Neuron (in vitro differentiated cells): ENCODE data around the gene TTLL5.

Source experiments
- H2AFZ ChIP-seq: one replicate; pipeline ENCODE4 v1.6.1; 2013; ENCODE audit warnings: low read depth, mild to moderate bottlenecking, inconsistent platforms, low read length, moderate library complexity
- H3K27me3 ChIP-seq: one replicate; pipeline ENCODE4 v1.6.1; 2013; ENCODE audit warnings: low read length; ENCODE audit not compliant: insufficient read depth
- H3K36me3 ChIP-seq: one replicate; pipeline ENCODE4 v1.6.1; 2013; ENCODE audit warnings: low read length; ENCODE audit not compliant: insufficient read depth
- H3K4me1 ChIP-seq: one replicate; pipeline ENCODE4 v1.6.1; 2013; ENCODE audit warnings: low read length; ENCODE audit not compliant: insufficient read depth
- H3K4me3 ChIP-seq: 2 replicates; pipeline ENCODE4 v1.5.1; 2013; ENCODE audit warnings: mild to moderate bottlenecking, low read length, moderate library complexity
- H3K9me3 ChIP-seq: one replicate; pipeline ENCODE4 v1.6.1; 2013; ENCODE audit warnings: low read length

The TTLL5 gene

DNA sequence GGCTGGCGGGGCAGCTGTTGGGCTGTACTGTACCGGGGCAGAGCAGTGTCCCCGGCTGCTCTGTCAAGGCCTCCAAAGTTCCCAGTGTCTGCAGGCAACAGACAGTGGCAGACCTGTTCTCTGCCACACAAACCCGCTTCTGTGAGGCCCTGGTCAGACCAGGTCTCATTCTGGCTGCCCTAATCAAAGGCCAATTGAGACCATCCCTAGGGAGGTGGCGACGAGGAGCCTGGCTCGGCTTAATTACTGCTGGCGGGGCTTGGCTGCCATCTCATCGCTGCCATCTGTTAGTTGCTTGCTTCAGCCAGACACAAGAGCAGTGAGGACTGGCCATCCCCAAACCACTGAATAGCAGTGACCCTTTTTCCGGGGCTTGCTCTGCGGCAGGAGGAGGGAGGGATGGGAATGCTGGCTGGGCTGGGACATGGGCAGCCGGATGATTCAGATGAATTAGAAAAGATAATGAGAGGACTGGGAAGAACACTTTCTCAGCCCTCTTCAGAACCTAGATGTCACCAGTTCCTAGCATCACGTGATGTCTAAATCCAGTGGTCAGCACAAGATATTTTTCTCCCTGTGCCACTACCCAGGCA, 24.9 kb upstream of the TTLL5 start:
- no peaks in the 10 kb centered on the region for H3K9me3 ChIP-seq
- no peaks in the 10 kb centered on the region for H3K36me3 ChIP-seq
- H3K27me3 ChIP-seq: no peaks in the 10 kb centered on the region
- H3K4me1 ChIP-seq: peaks cover 2% of the 10 kb centered on the region
- no peak overlapping the region for H2AFZ ChIP-seq
- no peak overlapping the region for H3K4me3 ChIP-seq

DNA sequence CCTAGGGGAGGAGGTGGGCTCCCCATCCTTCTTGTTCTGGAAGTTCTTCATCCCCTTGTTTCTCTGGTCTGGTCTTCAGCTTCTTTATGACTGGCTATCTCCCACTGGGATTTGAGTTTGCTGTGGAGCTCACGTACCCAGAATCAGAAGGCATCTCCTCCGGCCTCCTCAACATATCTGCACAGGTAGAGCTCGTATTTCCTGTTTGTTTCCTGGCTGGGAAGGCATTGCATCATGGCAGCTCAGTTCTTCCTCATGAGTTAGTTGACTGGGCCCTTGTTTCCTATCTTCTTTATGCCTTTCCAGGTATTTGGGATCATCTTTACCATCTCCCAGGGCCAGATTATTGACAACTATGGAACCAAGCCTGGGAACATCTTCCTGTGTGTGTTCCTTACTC, 20.2 kb upstream of the TTLL5 start:
- no peaks in the 10 kb centered on the region for H3K27me3 ChIP-seq
- no peak overlapping the region for H3K4me3 ChIP-seq
- no peaks in the 10 kb centered on the region for H3K36me3 ChIP-seq
- no peaks in the 10 kb centered on the region for H3K9me3 ChIP-seq
- no peaks in the 10 kb centered on the region for H3K4me1 ChIP-seq
- no peak overlapping the region for H2AFZ ChIP-seq

DNA sequence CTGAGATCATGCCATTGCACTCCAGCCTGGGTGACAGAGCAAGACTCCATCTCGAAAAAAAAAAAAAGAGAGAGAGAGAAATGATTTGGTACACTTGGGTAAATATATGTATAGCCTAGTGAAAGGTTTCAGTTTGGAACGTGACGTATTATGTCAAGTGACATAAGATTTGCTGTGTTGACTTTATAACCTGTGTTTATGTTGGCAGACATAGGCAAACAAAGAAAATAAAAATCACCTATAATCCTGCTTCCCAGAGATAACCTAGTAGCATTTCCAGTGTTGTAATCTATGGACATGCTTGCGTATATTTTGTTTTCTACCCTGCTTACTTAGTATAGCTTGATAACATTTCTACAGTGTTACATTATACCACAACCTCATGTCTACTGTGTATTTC, 17.1 kb upstream of the TTLL5 start:
- Histone ChIP-seq H3K4me1 (peaks cover 5% of the 10 kb centered on the region), H3K9me3 (no peaks in the 10 kb centered on the region), H3K4me3 (no peak overlapping the region), H3K36me3 (peaks cover 8% of the 10 kb centered on the region), H2AFZ (no peak overlapping the region), H3K27me3 (no peaks in the 10 kb centered on the region)

GRCh38 chr14:75645056-75645455, 16.0 kb upstream of the TTLL5 start:
- no peak overlapping the region for H2AFZ ChIP-seq
- no peaks in the 10 kb centered on the region for H3K27me3 ChIP-seq
- peaks cover 5% of the 10 kb centered on the region for H3K4me1 ChIP-seq
- H3K9me3 ChIP-seq: no peaks in the 10 kb centered on the region
- peaks cover 19% of the 10 kb centered on the region for H3K36me3 ChIP-seq
- H3K4me3 ChIP-seq: no peak overlapping the region

DNA sequence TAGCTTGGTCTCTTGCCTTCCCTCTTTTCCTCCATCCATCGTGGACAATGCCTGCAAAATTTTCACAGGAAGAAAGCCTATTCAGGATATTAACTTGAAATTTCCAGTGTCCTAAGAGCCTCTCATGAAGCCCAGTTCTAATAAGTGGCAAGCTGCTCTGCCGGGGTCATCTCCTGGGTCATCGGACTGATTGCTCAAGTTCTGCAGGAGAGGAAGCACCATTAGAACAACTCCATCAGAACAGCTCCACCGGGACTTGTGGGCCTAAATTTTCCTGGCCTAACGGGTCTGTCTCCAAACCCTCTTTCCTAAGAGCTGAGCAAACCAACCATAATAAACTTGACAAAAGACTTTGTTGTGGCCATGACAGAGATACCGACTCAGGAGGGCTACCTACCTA, 14.3 kb upstream of the TTLL5 start:
- Histone ChIP-seq H2AFZ (no peak overlapping the region), H3K4me1 (peaks cover 5% of the 10 kb centered on the region)

DNA sequence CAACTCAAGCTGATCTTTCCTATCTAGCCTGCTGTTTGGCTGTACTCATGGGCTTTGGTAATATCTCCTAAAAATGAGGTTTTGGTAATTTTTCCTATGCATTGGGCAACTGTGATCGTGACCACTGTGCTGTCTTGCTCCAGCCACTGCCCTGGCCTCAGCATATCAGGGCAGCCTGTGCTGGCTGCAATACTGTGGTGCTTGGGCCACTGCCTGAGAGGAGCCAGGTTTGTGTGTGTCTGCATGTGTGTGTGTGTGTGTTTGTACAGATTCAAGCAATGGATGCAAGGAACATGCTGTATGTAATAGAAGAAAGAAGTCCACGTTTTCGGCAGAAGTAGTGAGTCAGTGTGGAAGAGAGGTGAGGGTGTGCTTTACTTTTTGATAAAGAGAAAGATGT, 13.4 kb upstream of the TTLL5 start:
- H3K4me1 ChIP-seq: peaks cover 5% of the 10 kb centered on the region
- H3K36me3 ChIP-seq: peaks cover 41% of the 10 kb centered on the region
- H3K9me3 ChIP-seq: no peaks in the 10 kb centered on the region
- H3K27me3 ChIP-seq: no peaks in the 10 kb centered on the region
- no peak overlapping the region for H2AFZ ChIP-seq
- H3K4me3 ChIP-seq: no peak overlapping the region

More for the DNA sequence above, 14.3 kb upstream of the TTLL5 start:
- H3K9me3 ChIP-seq: no peaks in the 10 kb centered on the region
- H3K4me3 ChIP-seq: no peak overlapping the region
- peaks cover 36% of the 10 kb centered on the region for H3K36me3 ChIP-seq
- H3K27me3 ChIP-seq: no peaks in the 10 kb centered on the region

- Histone ChIP-seq H2AFZ (no peak overlapping the region), H3K4me3 (no peak overlapping the region), H3K9me3 (no peaks in the 10 kb centered on the region), H3K36me3 (peaks cover 45% of the 10 kb centered on the region), H3K27me3 (no peaks in the 10 kb centered on the region), H3K4me1 (peaks cover 5% of the 10 kb centered on the region)
Observed at GRCh38 chr14:75648066-75648838, 12.8 kb upstream of the TTLL5 start.

- H3K9me3 ChIP-seq: no peaks in the 10 kb centered on the region
- no peak overlapping the region for H2AFZ ChIP-seq
- peaks cover 49% of the 10 kb centered on the region for H3K36me3 ChIP-seq
- H3K27me3 ChIP-seq: no peaks in the 10 kb centered on the region
- H3K4me1 ChIP-seq: peaks cover 5% of the 10 kb centered on the region
- H3K4me3 ChIP-seq: no peak overlapping the region
Observed at GRCh38 chr14:75649337-75649736, 11.7 kb upstream of the TTLL5 start.

DNA sequence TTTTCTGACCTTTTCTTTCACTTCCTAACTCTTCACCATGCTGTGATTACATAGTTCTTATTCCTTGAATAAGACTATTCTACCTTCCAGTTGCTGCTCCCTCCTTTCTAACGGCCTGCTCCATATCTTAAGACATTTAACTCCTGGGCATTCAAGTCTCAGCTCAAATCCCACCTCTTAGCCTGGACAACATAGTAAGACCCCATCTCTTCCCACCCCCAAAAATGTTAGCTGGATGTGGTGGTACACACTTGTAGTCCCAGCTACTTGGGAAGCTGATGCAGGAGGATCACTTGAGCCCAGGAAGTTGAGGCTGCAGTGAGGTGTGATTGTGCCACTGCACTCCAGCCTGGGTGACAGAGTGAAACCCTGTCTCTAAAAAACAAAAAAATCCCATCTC, 11.3 kb upstream of the TTLL5 start:
- Histone ChIP-seq H3K4me1 (peaks cover 5% of the 10 kb centered on the region), H3K9me3 (no peaks in the 10 kb centered on the region), H3K4me3 (no peak overlapping the region), H3K36me3 (peaks cover 51% of the 10 kb centered on the region), H2AFZ (no peak overlapping the region), H3K27me3 (no peaks in the 10 kb centered on the region)

GRCh38 chr14:75650253-75651058, 10.6 kb upstream of the TTLL5 start:
- H3K9me3 ChIP-seq: no peaks in the 10 kb centered on the region
- H3K4me3 ChIP-seq: no peak overlapping the region
- no peaks in the 10 kb centered on the region for H3K27me3 ChIP-seq
- H2AFZ ChIP-seq: no peak overlapping the region
- peaks cover 53% of the 10 kb centered on the region for H3K36me3 ChIP-seq
- H3K4me1 ChIP-seq: peaks cover 5% of the 10 kb centered on the region

DNA sequence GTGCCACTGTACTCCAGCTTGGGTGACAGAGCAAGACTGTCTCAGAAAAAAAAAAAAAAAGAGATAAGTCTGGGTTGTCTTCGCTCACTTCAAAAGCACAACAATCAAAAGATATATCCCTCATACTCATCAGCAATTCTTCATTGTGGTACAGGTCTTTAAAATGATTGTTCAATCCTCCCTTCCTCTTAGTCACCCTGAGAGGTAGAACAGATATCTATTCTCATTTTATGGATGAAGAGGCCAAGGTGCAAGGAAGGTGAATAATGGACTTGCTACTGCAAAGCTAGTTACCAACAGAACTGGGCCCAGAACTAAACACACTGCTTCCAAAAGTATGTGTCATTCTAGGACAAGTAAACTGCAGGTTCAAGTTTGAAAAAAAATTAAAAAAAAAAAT, 7.5 kb upstream of the TTLL5 start:
- Histone ChIP-seq H3K9me3 (no peaks in the 10 kb centered on the region), H3K36me3 (peaks cover 59% of the 10 kb centered on the region)

GRCh38 chr14:75654127-75654732, 6.8 kb upstream of the TTLL5 start:
- H3K36me3 ChIP-seq: peaks cover 60% of the 10 kb centered on the region
- H3K27me3 ChIP-seq: no peaks in the 10 kb centered on the region
- no peaks in the 10 kb centered on the region for H3K9me3 ChIP-seq
- H3K4me3 ChIP-seq: no peak overlapping the region
- H3K4me1 ChIP-seq: no peaks in the 10 kb centered on the region
- H2AFZ ChIP-seq: no peak overlapping the region

More for the DNA sequence above, 7.5 kb upstream of the TTLL5 start:
- H3K27me3 ChIP-seq: no peaks in the 10 kb centered on the region
- H3K4me3 ChIP-seq: no peak overlapping the region
- H3K4me1 ChIP-seq: peaks cover 2% of the 10 kb centered on the region
- no peak overlapping the region for H2AFZ ChIP-seq

GRCh38 chr14:75655235-75655634, 5.8 kb upstream of the TTLL5 start:
- no peaks in the 10 kb centered on the region for H3K27me3 ChIP-seq
- no peaks in the 10 kb centered on the region for H3K9me3 ChIP-seq
- H2AFZ ChIP-seq: no peak overlapping the region
- no peak overlapping the region for H3K4me3 ChIP-seq
- peaks cover 9% of the 10 kb centered on the region for H3K4me1 ChIP-seq
- H3K36me3 ChIP-seq: peaks cover 50% of the 10 kb centered on the region
